ENCODE results near the gene PALLD.

GRCh38 chr4:168885400-168885799, 388.5 kb downstream of the PALLD start:
- TF ChIP-seq POLR2AphosphoS5 (IDR thresholded peaks at IDR 0.05) (no peak), CTCF (IDR thresholded peaks at IDR 0.05) (no peak), EP300 (IDR thresholded peaks at IDR 0.05) (no peak)

All from sigmoid colon (tissue), 4 donors.